GM21576 (cell line): Measurements from ENCODE around the gene SIN3A.
"Not testable (repeated sequence)": the region's sequence is repeated elsewhere in the genome, so short reads cannot be mapped to it uniquely, and the experiment has no call there.

ENCODE experiments used
- ATAC-seq: cut with Tn5 transposase; IDR thresholded peaks from one replicate; pipeline ENCODE4 v1.9.1; 2021; ENCODE audit warnings: mild to moderate bottlenecking, moderate library complexity; ENCODE audit not compliant: unreplicated experiment

Gene SIN3A

DNA sequence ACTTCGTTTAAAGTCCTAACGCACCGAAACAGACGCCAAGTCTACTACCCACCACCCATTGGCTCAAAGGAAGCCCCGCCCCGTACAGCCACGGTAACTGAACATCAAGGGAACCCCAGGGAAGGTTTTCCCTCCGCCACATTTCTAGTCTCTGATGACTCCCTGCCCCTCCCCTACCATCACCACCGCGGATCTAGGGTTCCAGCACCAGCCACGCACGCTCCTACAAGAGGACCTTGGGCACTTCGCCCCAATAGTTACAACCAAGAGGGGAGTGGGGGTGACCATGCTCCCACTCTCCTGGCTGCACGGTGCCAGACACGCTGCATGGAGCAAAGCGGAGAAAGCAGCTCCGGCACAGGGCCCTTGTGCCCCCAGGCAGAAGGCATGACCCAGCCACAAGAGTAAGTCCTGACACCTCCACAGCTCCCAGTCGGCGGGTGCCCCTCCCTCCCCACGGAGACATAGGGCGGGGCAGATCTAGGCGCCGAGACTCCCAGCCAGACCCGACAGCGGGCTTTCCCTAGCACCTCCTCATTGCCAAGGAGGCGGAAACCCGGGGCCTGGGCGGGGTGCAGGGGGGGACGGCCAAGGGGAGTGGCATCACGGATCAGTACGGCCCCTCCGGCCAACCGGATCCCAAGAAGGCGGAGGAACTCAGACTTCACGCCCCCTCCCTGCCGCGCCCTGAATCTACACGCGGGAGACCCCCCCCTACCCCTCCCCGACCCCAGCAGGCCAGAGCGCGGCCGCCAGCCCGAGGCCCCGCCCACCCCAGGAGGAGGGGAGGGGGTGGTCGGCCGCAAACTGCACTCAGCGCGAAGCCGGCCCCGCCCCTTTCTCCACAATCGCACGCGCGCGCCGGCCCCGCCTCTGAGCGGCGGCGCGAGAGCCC, 936 bp downstream of the SIN3A start:
- peak; percentile 18 for ATAC-seq

- no peak for ATAC-seq
These were observed 1.7 kb downstream of the SIN3A start for GRCh38 chr15:75449585-75450306.

DNA sequence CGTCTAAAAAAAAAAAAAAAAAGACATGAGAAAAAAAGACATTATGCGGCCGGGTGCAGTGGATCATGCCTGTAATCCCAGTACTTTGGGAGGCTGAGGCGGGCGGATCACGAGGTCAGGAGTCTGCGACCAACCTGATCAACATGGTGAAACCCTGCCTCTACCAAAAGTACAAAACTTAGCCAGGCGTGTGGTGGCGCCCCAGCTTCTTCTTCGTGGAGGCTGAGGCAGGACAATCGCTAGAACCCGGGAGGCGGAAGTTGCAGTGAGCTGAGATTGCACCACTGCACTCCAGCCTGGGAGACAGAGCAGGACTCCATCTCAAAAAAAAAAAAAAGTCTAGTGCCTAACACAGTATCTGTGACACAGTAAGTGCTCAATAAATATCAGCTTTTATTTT, 3.3 kb downstream of the SIN3A start:
- ATAC-seq: not testable (repeated sequence)

DNA sequence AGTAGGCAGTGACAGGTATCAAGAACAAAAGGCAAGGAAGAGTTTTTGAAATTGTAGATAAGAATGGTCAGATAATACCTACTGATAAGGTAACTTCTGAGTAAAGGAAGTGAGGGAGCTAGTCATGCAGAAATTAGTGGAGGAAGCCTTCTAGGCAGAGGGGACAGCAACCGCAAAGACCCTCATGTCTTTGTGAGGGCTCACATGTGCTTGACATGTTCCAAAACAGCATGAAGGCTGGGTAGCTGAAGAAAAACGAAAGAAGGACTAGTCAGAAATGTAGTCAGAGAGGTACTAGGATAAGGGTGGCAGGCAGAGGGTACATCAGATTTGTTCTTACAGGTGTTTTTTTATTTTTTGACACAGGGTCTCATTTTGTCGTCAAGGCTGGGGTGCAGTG, 5.3 kb downstream of the SIN3A start:
- ATAC-seq: no peak

DNA sequence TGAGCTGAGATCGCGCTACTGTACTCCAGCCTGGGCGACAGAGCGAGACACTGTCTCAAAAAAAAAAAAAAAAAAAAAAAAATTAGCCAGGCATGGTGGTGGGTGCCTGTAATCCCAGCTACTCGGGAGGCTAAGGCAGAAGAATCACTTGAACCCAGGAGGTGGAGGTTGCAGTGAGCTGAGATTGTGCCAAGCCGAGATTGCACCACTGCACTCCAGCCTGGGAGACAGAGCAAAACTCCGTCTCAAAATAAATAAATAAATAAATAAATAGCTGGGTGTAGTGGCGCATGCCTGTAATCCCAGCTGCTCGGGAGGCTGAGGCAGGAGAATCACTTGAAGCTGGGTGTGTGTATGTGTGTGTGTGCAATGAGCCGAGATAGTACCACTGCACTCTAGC, 6.2 kb downstream of the SIN3A start:
- ATAC-seq: not testable (repeated sequence)

GRCh38 chr15:75443972-75444453, 7.5 kb downstream of the SIN3A start:
- not testable (repeated sequence) for ATAC-seq

DNA sequence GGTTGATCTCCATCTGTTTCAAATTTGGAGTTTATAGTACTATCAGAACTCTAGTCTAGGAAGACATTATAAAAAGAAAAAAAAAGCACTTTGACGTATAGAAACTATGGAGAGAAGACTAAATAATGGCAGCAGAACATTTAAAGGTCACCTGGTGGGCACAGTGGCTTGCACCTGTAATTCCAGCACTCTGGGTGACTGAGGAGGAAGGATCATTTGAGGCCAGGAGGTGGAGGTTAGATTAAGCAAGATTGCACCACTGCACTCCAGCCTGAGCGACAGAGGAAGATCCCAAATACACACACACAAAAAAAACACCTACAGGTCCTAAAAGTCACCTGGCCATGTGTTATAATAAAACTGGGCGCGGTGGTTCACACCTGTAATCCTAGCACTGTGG, 13.8 kb downstream of the SIN3A start:
- no peak for ATAC-seq

DNA sequence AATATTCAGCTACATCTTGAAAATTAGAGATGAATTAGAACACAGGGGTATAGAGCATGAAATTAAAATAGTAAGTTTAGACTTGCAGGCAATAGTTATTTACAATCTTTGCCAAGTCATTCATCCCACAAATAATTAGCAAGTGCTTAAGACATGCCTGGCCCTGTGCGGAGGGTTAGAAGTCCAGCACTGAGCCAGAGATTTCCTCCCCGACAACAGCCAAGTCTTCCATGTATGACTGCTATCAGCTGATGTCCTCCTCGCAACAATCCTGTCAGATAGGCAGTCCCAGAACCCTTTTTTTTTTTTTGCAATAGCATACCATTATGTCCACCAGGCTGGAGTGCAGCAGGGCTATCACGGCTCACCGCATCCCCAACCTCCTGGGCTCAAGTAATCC, 14.6 kb downstream of the SIN3A start:
- ATAC-seq: no peak

- ATAC-seq: no peak
These were observed 19.8 kb downstream of the SIN3A start for GRCh38 chr15:75431682-75432081.

DNA sequence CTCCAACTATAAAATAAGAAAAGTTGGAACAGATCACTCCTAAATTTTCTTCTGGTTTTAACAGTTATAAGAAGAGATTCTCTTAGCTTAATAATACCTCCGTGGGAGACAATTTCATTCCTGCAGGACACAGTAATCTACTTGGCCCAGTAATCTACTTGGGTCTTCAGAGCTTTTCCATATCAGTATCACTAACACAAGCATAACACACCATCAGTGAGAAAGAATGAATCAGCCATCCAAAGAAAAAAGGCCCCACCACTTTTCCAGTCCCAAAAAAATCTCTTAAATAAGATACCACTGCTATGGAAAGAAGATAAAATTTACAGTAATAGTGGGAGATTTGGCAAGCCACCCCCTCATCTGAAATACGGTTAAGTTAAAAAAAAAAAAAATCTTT, 20.2 kb downstream of the SIN3A start:
- no peak for ATAC-seq

DNA sequence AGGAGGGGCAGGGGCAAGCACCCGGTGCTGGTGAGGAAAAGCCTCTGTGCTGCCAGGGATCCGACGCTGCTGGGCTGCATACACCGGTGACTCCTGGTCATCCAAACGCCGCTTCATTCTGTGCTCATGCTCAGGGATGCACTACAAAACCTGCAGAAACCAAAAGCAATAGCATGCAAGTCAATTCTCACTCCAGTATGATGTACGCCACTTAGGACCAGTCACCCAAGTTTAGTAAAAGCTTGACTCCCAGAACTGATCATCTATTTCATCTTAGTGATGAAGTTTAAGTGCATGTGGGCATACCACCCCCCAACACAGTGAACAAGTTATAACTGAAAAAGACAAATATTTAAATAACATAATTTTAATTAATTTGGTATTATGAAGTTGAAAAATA, 21.2 kb downstream of the SIN3A start:
- no peak for ATAC-seq

GRCh38 chr15:75428152-75428551, 23.3 kb downstream of the SIN3A start:
- ATAC-seq: no peak

- no peak for ATAC-seq
These were observed 25.5 kb downstream of the SIN3A start for GRCh38 chr15:75425966-75426500.

GRCh38 chr15:75422554-75422953, 28.9 kb downstream of the SIN3A start:
- no peak for ATAC-seq

DNA sequence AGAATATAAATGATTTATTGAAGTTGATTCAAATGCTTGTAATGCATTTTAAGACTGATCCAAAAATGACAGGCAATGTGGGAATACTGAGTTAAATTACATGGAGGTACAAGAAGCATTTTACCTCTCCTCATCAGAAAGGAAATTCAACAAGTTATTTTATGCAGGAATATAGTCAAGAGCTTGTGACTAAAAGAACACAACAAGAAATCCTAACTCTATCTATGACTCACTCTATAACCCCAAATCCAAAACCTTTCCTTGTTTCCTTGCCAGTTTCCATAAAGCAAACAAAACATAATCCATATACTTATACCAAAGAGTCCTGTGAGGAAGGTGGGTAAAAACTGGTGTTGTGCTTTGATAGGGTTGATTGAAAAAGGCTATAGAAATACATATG, 30.8 kb downstream of the SIN3A start:
- no peak for ATAC-seq

DNA sequence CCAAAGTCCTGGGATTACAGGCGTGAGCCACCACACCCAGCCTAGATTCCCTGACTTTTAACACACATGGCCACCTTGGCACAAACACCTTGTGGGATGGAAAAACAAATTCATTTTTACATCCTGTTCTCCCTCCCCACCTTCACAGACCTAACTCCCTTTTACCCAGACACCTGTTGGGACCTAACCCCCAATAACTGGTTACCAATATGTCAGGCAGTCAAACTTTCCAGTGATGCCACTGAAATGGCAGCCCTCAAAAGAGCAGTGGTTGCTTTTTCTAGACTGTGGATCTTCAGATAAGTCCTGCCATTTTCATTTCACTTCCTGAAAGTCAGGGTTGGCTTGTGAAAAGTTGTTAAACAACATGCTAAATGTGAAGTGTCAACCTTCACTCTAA, 34.9 kb downstream of the SIN3A start:
- ATAC-seq: no peak

- no peak for ATAC-seq
These were observed 41.3 kb downstream of the SIN3A start for GRCh38 chr15:75410196-75410595.

- no peak for ATAC-seq
These were observed 44.4 kb downstream of the SIN3A start for GRCh38 chr15:75407083-75407482.

DNA sequence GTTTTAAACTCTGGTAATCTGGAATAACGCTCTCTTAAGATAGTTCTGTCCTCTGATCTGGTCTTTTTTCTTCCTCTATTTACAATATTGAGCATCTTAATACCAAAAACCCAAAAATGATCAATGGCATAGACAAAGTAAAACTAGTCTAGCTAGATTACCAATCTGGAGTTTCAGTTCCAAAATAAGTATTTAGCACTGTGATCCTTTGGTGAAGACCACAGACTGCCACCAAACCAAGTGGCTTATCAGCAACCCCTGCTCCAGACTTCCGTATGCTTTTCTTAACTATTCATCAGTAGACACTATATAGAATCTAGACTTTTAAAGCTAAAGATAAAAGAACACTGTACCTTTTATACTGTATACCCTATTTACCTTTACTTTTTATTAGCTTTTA, 47.6 kb downstream of the SIN3A start:
- ATAC-seq: no peak

DNA sequence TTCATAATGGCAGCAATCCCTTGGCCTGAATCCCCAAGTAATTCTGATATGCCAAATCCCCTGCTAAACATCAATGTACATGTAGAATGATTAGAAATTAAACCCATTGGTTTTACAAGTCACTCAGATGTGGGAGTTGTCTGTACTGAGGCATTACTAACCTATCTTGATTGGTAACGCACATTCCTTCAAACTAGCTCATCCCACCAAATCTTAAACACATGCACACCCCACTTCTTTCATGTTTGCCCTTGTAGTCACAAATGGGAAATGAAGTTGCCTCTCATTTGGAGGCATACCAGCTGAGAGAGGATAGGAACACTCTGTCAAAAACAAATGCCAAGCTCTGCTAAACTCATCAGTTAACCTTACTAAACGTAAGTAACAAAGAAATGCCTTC, 54.0 kb downstream of the SIN3A start:
- ATAC-seq: no peak

DNA sequence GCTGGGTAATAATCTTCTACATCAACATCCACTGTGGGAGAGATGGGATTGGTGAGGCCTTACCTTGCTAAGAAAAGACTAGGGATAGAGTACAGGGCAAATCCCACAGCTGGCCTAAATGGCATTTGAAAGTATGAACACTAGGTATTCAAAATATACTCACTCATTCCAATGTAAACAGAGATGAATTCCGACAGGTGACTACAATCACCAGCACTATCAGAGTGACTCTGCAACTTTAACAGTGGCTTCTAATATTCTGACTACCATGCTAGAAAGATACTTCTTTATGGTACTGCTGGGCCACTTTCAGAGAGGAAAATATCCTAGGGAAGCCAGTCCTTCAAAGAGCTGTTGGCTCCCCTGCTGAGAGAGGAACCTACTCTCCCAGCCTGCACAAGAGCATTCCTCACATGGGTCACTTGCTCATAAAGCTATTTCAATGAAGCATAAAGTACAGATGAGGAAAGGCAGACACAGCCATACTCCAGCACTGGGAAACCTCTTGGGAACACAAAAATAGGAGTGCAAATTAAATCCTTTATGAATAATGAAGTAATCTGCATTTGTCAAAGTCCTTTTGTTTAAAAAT, 61.6 kb downstream of the SIN3A start:
- ATAC-seq: no peak
